ENCODE measurements around the gene VPS26B. TPM values are rescaled to one million over a fixed set of nuclear protein-coding genes. Genes with fewer than 3 reads are reported as not detected.
"Not testable (repeated sequence)": the region's sequence is repeated elsewhere in the genome, so short reads cannot be mapped to it uniquely, and the experiment has no call there.

The VPS26B gene
- polyA plus RNA-seq, 4 donors, result 47.1 to 56.7 (median 47.6) TPM

DNA sequence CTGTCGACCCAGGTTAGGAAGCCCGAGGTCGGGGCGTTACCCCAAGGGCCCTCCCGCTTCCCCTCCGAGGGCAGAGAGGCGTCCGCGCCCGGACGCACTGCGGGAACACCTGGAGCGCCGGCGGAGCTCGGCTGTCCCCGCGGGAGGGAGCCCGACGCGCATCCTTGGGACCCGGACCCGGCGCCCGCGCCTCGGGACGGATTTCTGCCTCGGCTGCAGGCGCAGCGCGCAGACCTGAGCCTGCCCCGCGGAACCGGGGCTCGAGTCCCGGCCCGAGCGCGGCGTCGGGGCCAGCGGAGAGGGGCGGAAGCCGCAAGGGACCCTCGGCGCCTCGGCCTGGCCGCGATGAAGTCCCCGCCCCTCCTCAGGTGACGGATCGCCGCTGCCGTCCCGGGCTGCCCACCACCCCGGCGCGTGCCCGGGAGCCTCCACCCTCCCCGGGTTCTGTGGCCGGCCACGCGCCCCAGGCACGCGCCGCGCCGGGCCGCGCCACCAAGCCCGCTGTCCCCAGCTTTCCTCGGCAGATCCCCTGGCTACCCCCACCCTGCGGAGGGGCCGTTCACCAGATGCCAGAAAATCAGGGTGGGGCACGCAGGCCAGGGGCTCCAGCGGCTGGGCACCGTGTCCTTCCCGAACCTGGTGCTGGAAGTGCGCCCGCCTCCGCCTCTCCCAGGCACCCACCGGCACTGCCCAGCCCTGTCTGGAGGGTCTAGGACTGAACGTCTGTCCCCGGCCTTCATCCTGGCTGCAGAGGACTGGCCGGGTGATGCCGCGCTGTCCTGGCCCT is 52.1 kb downstream of the VPS26B start:
- no peak for DNase-seq (ENCODE audit: low read depth in 4 of 4, low spot score in 3 of 4)

DNA sequence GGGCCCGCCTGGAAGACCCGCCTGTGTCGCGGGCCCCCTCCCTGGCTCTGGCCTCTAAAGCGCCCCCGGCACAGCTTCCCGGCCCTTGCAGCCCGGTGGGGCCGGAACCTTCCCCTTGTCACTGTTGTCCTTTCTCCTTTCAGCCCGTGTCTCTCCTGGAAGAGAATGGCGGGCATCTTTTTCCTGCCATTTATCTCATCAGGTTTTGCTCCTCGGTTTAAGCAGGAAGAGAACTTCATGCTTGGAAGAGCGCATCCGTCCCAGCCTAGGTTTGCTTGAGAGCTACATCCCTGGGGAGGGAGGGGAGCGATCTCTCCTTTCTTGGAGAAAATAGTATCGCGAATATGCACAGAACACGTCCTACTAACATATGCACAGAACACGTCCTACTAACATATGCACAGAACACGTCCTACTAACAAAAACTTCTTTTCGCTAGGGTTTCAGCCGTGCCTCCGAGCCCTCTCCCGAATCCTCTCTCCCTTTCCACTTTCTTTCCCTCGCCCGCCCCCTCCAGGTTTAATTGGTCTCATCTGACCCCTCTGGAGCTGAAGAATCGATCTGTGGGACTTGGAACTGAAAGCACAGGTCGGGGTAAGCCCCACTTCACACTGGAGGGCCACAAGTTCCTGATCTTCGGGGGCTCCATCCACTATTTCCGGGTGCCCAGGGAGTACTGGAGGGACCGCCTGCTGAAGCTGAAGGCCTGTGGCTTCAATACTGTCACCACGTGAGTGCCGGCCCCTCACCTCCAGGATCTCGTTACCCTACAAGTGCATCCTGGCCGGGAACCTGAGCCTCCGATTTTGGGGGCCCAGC is 52.9 kb downstream of the VPS26B start:
- DNase-seq (ENCODE audit: low read depth in 4 of 4, low spot score in 3 of 4), result no peak

DNA sequence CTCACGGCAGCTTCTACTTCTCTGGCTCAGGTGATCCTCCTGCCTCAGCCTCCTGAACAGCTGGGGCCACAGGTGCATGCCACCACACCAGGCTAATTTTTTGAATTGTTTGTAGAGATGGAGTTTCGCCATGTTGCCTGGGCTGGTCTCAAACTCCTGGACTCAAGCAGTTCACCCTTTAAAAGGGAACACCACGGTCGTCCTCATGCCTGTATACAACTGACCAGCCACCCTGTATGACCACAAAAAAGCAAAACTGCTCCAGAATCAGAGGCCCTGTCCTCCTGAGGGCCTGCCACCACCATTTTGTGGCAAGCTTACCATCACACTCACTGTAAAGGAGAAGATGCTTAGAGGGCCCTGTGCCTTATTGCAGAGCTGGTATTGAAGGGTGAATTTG is 53.9 kb downstream of the VPS26B start:
- no peak for DNase-seq (ENCODE audit: low read depth in 4 of 4, low spot score in 3 of 4)

DNA sequence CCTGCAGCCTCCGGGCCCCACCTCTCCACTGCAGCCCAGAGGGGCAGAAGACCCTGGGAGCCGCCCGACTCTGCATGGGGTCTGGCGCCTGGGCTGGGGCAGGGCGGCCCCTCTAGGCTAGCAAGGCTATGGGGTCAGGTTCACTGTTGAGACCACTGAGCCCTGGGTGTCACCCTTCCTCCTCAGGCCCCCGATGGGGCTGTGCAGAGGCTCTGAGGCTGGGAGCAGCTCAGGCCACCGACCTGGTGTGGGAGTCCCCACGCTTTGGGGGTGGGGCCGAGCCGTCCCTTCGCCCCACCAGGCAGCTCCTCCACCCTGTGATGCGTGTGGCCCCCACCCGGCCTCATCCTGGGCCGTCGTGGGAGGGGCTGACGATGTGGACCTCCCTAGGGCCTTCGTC is 57.2 kb downstream of the VPS26B start:
- DNase-seq (ENCODE audit: low read depth in 4 of 4, low spot score in 3 of 4), result not testable (repeated sequence)

DNA sequence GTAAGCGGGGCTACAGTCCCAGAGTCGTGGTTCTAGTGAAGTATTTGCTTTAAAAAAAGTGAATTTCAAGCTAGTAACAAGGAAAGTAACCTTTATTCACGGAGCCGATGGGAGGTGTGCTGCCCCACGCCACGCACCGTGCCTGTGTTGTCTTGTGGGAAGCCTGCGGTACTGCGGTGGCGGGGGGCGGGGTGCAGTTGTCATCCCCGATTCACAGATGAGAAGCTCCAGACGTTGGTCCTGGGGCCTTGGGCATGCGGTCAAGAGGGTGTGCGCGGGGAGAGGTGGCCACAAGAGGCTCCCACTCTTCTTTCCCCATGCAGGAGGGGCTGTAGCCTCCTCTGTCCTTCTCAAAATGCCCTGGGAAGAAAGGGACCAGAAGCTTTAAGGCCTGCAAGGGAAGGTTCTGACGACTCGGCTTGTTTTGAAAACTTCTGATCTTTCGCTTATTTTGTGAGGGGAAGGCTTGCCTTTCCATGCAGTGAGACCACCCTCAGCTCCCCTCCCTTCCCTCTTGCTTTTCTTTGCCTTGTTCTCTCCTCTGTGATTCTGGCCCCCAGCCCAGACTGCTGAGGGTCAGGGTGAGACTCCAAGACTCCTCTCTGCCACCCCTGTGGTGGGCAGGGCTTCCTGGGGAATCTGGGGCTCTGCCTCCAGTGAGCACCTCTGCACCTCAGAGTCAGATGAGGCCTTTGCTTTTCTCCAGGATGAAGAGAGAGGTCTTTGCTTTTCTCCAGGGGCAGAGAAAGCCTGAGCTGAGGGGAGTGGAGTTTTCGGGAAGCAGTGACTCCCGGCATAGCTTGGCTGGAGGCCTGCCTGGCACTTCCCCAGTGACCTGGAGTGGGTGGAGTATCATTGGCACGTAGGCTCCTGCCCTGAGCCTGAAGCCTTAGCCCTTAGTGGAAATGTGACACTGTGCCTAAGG is 57.9 kb downstream of the VPS26B start:
- no peak for DNase-seq (ENCODE audit: low read depth in 4 of 4, low spot score in 3 of 4)

DNA sequence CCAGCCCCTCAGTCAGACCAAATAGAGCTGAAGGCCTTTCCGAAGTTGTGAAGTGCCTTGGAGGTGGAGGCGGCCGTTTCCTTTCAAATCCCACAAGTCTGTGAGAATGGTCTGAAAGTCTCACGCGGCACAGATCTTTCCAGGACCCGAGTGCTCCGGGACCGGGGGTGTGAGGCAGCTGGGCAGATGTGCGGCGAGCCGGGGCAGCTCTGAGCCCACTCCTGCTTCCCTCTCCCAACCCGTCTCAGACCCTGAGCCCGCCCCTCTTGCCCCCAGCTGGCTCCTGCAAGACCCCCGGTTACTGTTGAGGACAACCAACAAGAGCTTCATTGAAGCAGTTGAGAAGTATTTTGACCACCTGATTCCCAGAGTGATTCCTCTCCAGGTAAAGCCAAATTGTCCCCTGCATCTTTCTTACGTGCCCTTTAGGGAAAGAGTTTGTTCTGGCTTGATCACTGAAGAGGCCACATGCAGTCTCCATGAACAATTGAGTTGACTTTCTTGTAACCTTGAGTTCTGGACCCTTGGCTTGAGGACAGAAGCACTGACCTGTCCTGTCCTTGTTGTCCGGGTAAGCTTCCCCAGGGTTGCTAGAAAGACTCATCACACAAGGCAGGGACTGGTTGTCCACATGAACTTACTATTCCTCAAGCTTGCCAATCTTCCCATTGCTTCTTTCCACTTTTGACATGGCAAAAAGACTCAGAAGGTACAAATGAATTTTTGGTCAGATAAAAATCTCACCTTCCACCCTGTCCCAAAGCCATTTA is 59.2 kb downstream of the VPS26B start:
- no peak for DNase-seq (ENCODE audit: low read depth in 4 of 4, low spot score in 3 of 4)

DNA sequence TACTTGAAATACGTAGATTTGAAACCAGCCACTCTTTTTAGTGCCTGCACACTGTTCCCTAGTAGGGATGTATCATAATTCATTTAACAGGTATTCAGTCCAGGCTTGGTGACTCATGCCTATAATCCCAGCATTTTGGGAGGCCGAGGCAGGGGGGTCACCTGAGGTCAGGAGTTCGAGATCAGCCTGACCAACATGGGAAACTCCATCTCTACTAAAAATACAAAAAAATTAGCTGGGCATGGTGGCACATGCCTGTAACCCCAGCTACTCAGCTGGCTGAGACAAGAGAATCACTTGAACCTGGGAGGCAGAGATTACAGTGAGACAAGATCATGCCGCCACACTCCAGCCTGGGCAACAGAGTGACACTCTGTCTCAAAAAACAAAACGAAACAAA is 59.9 kb downstream of the VPS26B start:
- DNase-seq (ENCODE audit: low read depth in 4 of 4, low spot score in 3 of 4), result not testable (repeated sequence)

DNA sequence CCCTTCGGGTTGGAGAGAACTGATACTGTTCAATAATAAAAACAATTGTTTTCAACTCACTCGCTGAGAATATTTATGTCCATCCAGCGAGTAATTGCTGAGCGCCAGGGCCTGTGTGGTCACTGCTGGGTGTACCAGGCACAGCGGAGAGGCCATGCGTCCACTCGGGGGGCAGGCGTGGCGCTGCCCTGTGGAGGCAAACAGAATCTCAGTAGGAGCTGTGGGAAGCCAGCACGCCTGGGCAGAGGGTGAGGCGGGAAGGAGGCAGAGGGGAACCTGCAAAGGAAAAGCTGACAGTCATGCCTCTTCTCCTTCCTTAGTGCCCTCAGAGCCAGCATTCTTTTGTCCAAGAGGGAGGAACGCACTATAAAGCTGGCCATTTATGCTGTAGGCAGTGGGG is 63.1 kb downstream of the VPS26B start:
- no peak for DNase-seq (ENCODE audit: low read depth in 4 of 4, low spot score in 3 of 4)

DNA sequence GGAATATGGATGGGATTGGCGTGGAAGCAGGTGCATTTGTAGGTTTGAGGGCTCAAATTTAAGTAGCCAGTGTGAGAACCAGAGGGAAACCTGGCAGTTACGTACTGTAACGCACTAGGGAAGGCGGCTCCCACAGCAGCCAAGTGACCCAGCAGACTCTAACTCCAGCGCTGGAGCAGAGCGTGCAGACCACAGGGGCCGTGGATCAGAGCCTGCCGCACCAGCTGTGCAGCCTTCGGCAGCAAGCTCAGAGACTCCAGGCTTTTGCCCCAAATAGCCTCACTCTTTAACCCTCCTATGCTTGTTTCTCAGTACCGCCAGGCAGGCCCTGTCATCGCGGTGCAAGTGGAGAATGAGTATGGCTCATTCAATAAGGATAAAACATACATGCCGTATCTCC is 64.0 kb downstream of the VPS26B start:
- DNase-seq (ENCODE audit: low read depth in 4 of 4, low spot score in 3 of 4), result no peak

DNA sequence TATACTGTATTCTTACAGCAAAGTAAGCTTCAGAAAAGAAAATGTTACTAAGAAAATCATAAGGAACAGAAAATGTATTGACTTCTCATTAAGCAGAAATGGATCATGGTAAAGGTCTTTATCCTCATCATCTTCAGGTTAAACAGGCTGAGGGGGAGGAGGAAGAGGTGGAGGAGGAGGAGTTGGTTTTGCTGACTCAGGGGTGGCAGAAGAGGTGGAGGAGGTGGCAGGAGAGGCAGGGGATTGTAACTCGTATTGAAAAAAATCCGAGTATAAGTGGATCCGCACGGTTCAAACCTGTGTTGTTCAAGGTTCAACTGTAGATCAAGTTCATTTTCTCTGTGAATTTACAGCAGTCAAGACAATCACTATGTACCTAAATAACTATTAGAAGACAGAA is 64.7 kb downstream of the VPS26B start:
- DNase-seq (ENCODE audit: low read depth in 4 of 4, low spot score in 3 of 4), result no peak

DNA sequence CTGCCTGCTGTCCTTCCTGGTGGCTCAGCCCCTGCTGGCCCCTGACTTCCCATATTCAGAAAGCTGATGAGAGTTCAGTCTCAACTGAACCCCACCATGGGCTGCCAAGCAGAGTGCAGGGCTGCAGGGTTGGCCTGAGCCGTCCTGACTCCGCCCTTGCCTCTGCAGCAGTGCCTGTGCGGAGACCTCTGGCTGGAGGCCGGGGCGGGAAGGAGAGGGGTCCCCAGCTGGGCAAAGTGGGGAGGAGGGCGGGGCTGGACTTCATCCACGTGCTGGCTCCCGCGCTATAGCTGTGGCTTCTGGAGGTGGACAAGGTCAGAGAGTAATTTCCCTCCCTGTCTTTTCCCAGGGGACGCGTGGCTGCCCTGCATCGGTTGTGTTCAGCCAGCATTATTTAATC is 65.3 kb downstream of the VPS26B start:
- DNase-seq (ENCODE audit: low read depth in 4 of 4, low spot score in 3 of 4), result no peak

DNA sequence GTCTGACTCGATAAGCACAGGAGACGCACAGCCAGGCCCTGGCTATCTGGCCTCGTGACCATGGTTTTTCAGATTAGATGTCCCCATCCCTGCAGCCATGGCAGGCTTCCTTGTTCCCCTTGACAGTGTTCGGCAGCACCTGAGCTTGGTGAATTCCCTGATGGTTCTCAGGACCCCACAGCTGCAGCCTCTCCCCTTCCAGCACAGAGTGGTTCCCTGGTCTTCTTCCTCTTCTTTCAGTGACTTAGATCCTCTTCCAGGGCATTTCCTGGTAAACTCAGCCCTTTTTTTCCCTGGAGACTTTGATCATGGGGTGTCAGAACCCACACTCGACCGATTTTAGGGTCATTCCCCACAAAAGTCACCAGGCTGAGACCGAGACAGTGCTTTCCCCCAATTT is 66.2 kb downstream of the VPS26B start:
- DNase-seq (ENCODE audit: low read depth in 4 of 4, low spot score in 3 of 4), result no peak

DNA sequence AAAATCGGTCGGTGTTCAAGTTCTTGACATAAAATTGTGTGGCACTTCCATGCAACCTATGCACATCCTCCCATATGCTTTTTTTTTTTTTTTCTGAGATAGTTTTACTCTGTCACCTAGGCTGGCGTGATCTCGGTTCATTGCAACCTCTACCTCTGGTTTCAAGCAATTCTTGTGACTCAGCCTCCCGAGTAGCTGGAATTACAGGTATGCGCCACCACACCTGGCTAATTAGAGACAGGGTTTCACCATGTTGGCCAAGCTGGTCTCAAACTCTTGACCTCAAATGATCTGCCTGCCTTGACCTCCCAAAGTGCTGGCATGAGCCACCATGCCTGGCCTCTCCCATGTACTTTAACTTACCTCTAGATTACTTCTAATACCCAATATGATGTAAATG is 66.7 kb downstream of the VPS26B start:
- DNase-seq (ENCODE audit: low read depth in 4 of 4, low spot score in 3 of 4), result no peak

DNA sequence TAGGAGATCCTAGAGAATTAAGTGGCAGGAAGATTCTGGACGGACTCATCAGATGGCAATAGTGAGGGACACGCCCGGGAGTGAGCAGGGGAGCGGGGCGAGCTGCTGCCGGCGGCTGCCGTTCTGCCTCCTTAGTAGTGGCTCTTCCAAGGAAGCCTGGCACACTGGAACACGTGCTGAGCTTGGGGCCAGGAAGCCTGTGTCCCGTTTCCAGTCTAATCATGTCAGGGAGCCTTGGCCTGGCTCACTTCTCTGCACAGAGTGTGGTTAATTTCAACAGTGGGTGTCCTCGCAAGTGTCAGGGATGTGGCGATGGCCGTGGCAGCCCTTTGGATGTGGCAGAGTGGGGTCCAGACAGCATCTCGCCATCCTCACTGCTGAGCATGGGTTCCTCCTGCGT is 68.2 kb downstream of the VPS26B start:
- DNase-seq (ENCODE audit: low read depth in 4 of 4, low spot score in 3 of 4), result no peak

DNA sequence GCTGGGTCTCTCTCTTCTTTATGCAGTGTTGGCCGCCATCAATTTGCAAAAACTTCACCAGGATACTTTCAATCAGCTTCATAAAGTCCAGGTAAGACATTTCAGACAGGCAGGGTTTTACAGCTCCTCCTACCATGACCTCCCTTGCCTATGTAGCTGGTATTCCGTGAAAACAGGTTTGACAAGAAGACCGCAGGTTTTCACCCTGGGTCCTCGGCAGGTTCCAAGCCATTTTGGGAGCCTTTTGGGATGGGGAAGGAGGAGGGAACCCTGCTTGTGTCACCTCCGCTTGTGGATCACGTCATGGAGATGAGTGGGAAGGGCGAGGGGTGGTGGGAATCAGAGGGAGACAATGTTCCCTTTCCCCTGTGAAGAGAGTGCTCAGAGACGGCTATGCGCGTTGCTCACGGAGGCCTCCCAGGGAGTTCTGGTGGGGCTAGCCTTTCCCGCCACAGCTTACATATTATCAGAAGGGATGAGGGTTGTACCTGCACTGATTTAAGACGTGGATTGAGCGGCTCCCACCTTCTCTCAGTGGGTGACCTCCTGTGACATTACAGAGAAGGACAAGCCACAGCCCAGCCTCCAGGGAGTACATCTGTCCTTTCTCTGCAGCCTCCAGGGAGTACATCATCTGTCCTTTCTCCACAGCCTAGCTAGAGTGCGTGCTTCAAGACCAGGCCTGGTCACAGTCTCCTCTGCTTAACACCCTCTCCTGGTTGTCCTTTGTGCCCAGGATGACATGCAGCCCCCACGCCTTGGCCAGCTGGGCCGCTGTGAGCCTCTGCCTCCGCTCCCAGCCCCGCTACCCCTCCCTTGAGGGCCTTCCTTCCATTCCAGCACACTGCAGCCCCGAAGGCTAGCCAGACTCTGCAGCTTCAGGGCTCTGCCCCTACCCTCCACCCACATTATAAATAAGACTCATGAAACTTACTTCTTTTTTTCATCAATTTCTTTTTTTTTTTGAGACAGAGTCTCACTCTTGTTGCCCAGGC is 68.9 kb downstream of the VPS26B start:
- DNase-seq (ENCODE audit: low read depth in 4 of 4, low spot score in 3 of 4), result no peak

DNA sequence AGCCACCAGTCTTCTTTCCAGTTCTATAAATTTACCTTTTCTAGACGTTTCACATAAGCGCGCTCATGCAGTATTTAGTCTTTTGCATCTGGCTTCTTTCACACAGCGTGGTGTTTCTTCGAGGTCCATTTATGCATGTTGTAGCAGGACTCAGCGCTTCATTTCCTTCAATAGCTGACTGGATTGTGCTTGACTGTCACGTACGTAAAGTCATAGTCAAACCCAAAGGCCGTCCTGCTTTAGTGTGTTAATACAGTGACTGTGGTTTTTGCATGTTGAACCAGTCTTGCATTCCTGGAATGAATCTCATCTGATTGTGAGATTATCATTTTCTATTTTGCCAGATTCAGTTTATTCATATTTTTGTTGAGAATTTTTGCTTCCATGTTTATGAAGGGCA is 70.2 kb downstream of the VPS26B start:
- no peak for DNase-seq (ENCODE audit: low read depth in 4 of 4, low spot score in 3 of 4)

Data from right renal pelvis (tissue), 4 donors.